Stimulated activated CD8-positive, alpha-beta memory T cell treated with anti-CD3 and anti-CD28 coated beads, Interleukin-4, amount 100 ng/mL, for 48 hours (primary cell): Measurements from ENCODE around the gene RGS6.
A peak's percentile ranks its signal among the peaks of the same experiment; 100 is the strongest.
"Not testable (repeated sequence)": the region's sequence is repeated elsewhere in the genome, so short reads cannot be mapped to it uniquely, and the experiment has no call there.

Experiments
- DNase-seq: peaks from one replicate; pipeline ENCODE4 v3.0.0-alpha.2; 2020

The RGS6 gene

DNA sequence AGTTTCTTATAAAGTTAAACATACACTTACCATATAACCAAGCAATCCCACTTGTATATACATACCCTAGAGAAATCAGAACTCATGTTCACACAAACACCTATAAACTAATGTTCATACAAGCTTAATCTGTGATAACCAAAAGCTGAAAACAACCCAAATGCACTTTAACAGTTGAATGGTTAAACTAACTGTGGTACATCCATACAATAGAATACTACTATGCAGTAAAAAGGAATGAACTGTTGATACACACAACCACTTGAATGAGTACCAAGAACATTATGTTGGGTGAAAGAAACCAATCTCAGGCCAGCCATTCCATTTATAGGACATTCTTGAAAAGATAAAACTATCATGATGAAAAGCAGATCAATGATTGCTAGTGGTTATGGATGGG lies 534.1 kb downstream of the RGS6 start:
- no peak for DNase-seq

DNA sequence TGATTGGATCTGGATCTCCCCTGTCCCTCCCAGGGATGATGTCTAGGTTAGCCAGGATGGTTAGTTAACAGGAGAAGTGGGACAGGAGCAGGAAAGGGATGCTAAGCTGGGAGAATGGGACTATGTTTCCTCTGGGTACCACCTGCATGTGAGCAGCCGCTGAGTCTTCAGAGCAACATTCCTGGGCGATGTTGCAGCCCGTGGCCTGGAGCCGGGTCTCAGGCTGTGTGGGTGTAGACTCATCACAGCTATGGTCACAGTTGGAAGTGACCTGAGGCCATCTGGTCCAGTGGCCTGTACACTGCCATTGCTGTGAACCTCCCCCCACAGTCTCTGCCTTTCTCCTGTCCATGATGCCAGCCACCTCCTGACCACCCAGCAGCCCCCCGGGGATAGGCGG lies 539.1 kb downstream of the RGS6 start:
- DNase-seq = no peak

DNA sequence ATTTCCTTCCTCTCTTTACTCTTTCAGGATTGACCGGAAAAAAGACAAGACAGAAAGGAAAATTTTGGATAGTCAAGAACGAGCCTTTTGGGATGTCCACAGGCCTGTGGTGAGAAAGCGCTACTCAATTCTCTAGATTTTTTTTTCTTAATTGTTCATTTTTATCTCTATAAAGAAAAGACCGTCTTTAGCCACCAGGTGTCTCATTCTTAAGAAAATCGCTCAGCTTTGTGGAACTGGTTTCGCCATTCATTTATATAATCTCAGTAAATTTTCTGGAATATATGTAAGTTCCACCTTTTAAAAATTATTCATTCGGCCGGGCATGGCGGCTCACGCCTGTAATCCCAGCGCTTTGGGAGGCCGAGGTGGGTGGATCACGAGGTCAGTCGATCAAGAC lies 540.6 kb downstream of the RGS6 start:
- DNase-seq = no peak

DNA sequence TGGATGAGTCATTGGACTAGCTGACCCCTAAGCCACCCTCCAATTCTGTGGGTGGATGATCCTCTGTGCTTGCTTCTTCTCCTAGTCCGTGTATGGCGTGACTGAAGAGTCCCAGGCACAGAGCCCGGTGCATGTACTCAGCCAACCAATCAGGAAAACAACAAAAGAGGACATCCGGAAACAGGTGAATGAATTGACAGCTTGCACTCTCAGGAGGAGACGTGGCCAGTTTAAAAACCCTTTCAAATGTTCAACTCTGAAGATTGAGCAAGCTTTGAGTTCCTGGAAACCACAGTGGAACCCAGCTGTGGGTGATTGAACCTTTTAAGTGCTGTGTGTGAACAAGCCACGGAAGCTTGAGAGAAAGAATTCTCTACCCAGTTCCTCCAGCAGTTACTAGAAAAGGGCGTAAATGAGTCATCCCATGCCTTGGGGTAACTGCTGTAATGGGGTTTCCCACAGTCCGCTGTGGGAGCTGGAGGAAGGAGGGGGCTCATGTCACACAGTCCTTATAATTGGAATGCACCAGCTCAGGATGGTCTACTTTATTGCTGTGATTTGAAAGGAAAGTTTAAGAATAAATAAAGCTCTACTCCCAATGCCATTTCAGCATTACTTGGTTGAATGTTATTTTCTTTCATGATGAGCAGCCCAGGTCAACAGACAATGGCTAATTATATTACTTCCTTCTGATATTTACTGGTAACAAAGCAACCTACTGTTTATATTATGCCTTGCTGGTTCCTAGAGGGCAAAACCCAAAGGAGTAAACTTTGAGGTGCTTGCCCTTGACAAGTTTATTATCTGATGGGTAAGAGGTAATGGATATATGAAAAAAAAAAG lies 544.6 kb downstream of the RGS6 start:
- peak; percentile 73 for DNase-seq

DNA sequence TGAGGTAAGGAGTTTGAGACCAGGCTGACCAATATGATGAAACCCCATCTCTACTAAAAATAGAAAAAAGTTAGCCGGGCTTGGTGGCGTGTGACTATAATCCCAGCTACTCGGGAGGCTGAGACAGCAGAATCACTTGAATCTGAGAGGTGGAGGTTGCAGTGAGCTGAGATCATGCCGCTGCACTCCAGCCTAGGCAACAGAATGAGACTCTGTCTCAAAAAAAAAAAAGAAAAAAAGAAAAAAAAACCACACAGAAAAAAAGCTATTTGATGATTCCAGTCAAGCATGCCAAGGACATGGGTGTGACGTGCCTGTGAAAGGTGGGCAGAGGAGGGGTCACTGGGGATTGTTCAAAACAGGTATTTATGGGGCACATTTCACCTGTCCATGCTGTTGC lies 545.3 kb downstream of the RGS6 start:
- DNase-seq = not testable (repeated sequence)

DNA sequence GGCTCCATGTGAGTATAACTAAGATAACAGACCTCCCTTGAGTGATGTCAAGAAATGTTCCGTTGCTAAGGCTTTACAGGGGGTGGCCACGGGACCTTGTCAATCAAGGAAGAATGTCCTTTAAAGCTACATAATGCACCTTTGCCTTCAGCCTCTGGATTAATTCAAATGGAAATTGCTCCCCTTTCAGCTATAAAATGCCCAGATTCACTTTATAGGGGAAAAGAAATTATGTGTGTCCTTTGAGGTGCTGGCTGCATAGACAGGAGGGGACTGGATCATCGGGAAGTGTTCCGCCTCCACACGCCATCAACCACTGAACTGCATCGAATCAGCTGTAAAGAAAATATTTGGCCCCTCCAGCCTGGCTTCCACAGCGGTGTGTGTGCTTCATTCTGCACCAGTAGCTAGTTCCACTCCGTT lies 546.3 kb downstream of the RGS6 start:
- no peak for DNase-seq

DNA sequence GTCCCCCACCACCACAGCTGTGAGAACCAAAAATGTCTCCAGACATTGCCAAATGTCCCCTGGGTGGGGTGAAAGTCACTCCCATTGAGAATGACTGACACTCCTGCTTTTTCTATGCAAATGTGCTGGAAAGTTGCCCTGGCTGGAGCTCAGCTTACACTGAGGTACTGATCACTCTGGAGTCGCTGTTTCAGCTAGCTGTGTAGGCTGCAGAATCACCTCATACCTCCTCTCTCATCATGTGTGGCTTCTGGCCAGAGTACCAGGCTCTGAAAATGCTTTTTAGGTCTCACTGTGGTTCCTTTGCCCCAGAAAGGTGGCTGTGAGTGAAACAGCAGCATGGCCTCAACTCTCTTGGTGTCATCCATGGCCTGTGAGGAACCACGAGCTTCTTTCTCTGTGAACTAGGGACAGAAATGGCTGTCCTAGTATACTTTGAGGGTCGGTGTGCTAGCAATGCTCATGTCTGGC lies 547.3 kb downstream of the RGS6 start:
- no peak for DNase-seq

DNA sequence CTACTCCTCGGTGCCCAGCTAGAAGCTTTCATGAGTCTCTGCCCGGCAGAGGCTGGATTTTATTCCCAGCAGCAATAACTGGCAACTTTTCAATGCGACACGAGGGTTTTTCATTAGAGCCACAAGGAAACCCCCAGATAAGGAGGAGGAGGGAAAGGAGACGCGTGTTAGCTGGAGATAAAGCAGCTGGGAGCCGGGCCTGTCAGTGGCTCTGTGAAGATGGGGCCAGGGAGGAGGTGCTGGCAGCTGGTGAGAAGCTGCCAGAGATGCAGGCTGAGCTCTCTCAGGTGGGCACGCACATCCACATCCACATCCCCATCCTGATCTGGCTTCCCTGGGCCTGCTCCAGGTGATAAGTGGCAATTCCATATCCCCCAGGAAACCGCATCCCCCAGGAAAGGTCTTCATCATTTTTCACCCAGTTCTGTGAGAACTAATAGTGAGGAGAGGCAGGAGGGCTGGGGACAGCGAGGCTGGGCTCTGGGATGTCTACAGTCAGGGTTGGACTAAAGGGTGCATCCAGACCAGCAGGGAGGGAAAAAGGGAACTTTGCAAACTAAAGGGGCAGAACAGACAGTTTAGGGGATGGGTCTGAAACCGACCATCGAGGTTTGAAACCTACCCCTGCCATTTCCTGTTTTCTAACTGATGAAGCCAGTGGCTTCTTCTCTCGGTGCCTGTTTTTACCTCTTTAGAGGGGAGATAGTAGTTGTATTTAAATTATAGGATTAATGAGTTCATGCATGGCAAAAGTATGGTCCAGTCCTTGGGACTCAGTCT lies 548.4 kb downstream of the RGS6 start:
- no peak for DNase-seq

DNA sequence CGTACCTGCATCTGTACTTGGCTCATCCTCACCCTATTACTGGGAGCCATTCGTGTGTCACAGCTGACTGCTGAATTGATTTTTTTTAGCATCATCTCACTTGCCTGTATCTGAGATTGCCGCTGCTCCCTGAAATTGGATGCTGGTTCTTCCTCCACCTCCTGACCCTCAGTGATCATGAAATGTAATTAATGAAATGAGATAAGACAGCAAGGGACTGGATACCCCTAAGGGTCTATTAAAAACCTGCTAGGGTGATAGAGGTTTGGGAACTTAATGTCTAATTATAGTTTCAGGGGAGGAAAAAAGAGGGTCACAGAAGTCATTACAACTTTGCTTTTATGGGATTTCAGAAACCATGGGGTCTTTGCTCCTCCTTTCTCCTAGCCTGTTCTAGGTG lies 551.1 kb downstream of the RGS6 start:
- DNase-seq = no peak

DNA sequence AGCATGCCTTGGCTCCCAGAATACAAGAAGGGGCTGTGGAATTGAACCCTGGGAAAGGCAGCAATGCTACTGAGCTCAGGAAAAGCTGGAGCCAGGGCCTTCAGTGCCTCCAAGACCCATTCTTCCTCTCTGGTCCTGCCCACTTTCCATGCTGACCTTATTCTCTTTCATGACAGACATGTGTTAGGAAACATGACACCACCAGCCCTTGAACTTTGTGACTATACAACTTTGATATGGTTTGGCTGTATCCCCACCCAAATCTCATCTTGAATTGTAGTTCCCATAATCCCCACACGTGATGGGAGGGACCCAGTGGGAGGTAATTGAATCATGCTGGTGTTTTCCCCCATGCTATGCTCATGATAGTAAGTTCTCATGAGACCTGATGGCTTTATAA lies 553.5 kb downstream of the RGS6 start:
- DNase-seq = no peak

DNA sequence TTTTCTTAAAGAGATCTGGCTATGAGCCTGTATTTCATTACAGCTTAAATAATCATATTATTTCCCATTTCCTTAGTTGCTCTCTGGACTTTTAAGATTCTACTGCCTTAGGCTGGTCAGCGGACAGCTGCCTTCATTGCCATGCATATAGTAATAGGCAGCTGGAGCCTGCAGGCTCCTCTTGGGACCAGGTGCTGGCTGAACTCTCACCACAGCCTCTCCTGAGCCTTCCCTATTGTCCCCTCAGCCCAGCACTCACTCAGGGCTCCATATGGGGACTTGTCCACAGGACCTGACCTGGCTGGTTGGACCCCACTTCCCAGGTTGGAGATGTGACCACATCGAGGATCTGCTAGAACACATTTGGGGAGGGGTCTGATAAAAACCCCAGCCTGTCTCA lies 556.3 kb downstream of the RGS6 start:
- no peak for DNase-seq

DNA sequence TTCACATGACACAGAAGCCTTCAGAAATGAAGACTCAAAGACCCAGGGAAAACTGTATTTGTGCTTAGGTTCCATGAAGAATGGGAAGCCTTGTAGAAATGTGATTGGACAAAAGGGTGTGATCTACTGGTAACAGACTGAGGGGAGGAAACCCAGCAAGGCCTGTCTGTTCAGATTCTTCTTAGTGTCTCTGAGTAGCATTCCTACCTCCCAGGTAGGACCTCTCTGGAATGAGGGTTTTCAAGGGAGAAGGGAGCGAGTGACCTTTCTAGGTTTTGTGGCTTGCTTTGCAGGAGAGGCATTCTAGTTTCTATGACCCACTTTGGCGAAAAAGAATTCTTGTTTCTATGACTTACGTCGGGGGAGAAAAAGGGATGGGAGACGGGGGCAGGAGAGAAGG lies 560.0 kb downstream of the RGS6 start:
- DNase-seq = no peak

DNA sequence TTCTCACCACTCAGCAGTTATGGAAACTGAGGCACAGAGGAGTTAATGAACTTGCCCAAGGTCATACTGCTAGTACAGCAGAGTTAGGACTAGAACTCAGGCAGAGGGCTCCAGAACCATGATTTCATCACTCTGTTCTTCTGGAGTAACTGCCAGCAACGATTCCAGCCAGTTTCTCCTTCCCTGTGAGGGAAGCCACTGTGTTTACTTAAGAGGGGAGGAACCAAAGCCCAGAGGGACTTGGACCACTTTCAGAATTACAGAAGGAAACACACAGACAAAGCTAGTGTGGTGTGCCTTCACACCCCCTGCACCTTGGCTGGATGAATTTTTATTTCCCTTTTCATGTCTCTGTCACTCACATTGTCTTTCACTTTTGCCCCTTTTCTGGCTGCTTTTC lies 563.4 kb downstream of the RGS6 start:
- no peak for DNase-seq

DNA sequence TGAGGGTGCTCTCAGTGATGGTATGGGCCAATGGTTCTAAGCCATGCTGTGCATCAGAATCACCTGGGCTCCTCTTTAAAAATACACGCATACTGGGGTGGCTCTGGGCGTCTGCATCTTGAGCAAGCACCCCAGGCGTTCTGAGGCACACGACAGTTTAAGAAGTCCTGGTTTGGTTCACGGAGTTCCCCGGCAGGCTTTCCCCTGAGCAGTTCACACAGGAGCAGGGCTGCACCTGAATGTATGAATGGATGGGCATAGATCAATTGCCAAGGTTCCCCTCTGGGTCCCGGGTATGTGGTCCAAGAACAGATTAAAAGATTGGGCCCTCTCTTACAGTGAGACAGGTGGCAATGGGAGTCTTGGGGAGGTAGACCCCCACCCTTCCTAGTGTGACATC lies 566.4 kb downstream of the RGS6 start:
- DNase-seq = no peak

DNA sequence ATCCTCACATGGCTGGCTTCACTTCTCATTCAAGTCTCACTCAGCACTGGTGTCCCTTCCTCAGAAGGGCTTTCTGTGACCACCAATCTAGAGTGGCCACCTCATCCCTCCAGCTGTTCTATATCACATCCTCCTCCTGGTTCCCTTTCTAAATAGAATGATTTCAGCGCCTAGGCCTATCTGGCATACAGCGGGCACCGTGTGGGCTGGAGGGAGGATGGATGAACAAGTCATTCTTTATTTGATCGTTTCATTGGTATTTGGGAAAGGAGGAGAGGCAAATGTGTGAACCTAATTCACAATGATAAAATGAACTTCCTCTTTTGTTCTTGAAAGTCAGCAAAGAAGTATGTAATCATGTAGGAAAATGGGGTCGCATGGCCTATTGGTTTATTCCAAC lies 567.5 kb downstream of the RGS6 start:
- DNase-seq = no peak

DNA sequence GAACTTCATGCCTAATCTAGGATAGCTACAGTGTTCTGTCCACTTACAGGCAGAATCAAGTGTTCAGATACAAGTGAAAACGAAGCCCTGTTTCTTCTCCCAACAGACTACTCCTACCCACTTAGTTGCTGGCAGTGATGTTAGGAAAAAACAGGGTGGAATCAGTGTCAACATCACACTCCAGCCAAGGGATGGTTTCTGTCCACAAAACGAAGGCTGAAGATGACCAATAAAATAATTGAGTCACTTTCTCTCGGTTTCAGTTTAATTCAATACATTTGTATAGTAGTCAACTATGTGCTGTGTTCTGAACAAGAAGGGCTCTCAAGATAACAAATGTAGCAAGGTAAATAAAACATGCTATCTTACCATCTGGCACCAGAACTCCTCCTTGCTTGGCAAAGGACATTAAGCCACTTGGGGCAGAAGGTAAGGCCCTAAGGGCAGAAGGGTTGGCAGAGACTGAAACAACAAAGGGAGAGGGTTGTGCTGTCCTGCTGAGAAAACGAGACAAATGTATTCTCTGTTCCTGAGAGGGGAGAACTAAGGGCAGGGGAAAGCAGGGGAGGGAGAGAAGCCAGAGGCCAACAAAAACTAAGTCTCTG lies 568.1 kb downstream of the RGS6 start:
- DNase-seq = no peak

DNA sequence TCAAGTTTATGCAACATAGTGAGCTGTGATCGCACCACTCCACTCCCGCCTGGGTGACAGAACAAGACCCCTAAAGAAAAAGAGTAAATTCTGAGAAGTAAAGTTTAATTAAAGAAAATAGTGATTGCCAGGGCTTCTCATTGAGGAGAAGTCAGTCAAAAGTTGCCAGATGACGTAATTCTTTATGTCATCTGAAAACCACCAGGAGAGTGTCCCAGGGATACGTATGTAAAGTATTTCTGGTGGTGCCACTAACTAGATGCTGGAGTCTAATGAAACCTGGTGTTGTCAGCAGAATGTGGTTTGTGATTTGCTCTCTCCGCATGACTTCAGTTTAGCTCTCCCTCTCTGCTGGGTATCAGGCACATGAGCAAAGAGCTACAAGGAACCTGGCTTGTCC lies 569.2 kb downstream of the RGS6 start:
- DNase-seq = no peak

DNA sequence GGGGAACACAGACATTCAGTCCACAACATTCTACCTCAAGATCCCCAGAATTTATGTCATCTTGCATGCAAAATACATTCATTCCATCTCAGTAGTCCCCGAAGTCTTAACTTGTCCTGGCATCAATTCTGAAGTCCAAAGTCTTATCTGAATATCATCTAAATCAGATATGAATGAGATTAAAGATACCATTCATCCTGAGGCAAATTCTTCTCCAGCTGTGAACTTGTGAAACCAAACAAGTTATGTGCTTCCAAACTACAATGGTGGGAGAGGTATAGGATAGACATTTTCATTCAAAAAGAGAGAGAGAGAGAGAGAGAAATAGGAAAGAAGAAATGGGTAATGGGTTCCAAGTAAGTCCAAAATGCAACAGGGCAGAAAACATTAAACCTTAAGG lies 571.0 kb downstream of the RGS6 start:
- DNase-seq = no peak

DNA sequence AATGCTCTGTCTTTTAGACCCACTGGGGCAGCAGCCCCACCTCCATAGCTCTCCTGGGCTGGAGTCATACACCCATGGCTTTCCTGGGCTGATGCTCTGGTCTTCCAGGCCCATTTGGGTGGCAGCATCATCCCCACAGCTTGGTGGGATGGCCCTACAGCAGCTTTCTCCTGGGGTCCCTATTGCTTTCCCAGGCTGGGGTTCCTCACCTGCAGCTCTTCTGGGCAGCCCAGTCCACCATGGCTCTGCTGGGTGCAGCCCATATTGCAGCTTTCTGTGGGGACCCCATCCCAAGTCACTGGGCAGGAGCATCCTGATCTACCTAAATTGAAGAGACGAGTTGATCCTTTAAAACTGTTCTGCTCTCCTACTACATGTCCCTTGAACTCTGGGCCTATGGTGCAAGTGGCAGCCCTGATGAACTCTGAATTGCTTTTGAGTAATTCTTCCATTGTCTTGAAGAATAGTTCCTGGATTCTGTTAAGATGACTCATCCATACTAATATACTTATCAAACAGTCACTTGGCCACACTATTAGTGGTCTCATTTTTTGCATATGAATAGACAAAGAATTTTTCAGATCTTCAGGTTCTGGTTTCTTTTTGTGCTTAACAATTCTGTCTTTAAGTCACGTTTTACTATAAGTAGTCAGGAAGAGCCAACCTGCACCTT lies 571.6 kb downstream of the RGS6 start:
- no peak for DNase-seq

DNA sequence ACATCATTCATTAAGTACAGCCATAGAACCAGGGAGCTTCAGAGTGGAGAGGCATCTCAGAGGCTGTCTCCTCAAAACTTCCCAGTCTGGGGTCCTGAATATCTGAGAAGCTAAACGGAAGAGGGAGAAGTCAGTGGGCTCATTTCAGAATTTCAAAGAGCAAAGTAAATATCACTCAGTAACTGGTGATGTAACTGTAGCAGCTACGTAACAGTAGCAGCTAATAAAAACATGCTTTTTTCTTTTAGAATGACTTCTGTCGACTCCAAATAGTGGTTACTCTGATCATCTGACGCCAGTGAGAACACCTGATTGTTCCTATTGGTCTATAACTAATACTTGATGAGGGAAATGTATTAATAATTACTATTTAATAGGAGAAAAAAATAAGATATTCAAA lies 578.3 kb downstream of the RGS6 start:
- no peak for DNase-seq

DNA sequence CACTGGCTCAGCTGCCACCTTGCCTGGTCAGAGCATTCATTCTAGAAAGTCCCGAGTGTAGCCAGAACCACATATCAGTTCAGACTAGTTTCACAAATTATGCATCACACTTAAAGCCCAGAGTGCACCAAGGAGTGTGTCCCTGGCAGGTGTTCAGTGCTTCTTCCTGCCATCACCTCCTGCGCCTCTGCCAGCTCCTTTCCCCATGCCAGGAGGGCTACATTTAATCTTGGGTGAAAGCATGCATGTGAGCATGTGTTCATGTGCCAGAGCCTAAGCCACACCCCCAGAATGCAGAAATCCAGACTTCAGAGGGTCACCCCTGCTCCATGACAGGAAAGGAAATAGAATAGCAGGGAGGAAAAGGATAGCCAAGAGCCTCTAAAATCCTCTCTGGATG lies 580.1 kb downstream of the RGS6 start:
- DNase-seq = no peak

DNA sequence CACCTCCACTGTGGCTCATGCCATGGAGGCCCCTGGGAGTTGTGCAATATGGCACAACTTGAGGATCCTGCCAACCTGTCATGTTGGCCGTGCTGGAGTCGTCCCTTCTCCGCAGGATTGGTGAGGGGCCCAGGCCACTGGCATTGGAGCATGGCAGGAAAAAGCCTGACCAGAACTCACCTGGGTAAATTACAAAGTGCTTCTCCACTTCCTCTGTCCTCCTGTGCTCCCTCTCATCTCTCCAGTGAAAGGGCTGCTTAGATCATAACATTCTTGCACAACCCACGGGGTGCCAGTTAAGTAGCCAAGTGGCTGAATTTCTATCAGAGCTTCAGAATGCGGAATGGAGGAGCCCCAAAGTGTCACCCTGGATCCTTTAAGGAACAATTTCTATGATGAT lies 580.7 kb downstream of the RGS6 start:
- no peak for DNase-seq

DNA sequence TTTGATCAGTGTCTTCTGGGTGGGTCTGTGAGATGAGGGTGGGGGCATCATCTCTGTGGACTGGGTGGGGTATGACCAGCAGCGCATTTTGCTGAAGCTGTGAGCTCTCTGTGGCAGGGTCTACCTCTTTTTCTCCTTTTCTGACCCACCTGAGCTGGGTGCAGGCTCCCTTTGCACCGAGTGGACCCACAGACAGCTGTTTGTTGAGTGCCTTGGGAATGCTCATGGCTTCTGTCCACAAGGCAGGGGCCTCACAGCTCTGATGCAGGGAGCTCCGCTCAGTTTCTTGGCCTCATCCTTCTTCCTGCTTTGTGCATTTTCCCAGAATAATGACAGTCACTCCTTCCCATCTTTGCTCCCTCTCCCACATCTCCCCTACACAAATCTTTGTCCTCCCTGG lies 581.1 kb downstream of the RGS6 start:
- DNase-seq = no peak
